HCT116 (cell line): ENCODE results near the gene PDE4D. TPM values are rescaled to one million over a fixed set of nuclear protein-coding genes. Genes with fewer than 3 reads are reported as not detected.

Experiments
- ATAC-seq: fragments of 200-7000 bp; cut with Tn5 transposase; 2 replicates; pipeline ENCODE4 v1.9.1; 2020; ENCODE audit warnings: mild to moderate bottlenecking, moderate library complexity
- BruUV-seq: library from RNA; stranded (reverse); fragments of 400-500 nt; replicated peaks from 2 replicates; lab custom pipeline; 2021; lab: Mats Ljungman, UMichigan
- CTCF ChIA-PET: fragments of 300-600 bp; sonication (Branson Sonifier 250); formaldehyde crosslinking; loops from one replicate; lab custom pipeline; 2021; ENCODE audit warnings: antibody characterized with exemption; lab: Charles Lee
- POLR2A ChIA-PET: fragments of 300-600, 350-600 bp; sonication (Branson Sonifier 250); formaldehyde crosslinking; loops from one replicate; lab custom pipeline; 2021; ENCODE audit warnings: antibody characterized with exemption; lab: Charles Lee
- RAD21 ChIA-PET, 2 experiments: fragments of 300-600 bp; sonication (Branson Sonifier 250); formaldehyde crosslinking; loops; one replicate each; lab custom pipeline; 2023; ENCODE audit warnings: low total read pairs in 2 of 2; ENCODE audit not compliant: uncharacterized antibody in 2 of 2, unreplicated experiment in 2 of 2, low non-redundant PET in 1 of 2; lab: Charles Lee
- DNase-seq: peaks from one replicate; pipeline ENCODE4 v3.0.0-alpha.2; 2010; ENCODE audit warnings: low read depth, low spot score
- H2AFZ ChIP-seq: fragments of 200-600 bp; shearing (Covaris generic), sonication (generic); 2 replicates; pipeline ENCODE4 v1.6.1; 2017; ENCODE audit warnings: low read depth, mixed run types, mixed read lengths, antibody characterized with exemption, low read length; ENCODE audit not compliant: poor library complexity, severe bottlenecking
- H3K27ac ChIP-seq: 2 replicates; pipeline ENCODE4 v1.5.1; 2012; ENCODE audit warnings: low read depth, low read length
- H3K27me3 ChIP-seq: fragments of 200-600 bp; sonication (generic); 2 replicates; pipeline ENCODE4 v1.6.1; 2016; ENCODE audit warnings: mixed run types, low read length, mixed read lengths; ENCODE audit not compliant: insufficient read depth
- H3K36me3 ChIP-seq, 2 experiments: fragments of 200-500 bp in 1 of 2; fragments of 200-600 bp in 1 of 2; sonication (Bioruptor generic) in 1 of 2; sonication (generic) in 1 of 2; 2 replicates each; pipeline versions ENCODE4 v1.5.1 to v1.6.1; 2014 to 2016; ENCODE audit warnings: low read length in 2 of 2, inconsistent platforms in 1 of 2, mixed read lengths in 1 of 2, mixed run types in 1 of 2; ENCODE audit not compliant: insufficient read depth in 2 of 2, control insufficient read depth in 1 of 2
- H3K4me1 ChIP-seq, 2 experiments: fragments of 200-600 bp in 1 of 2; sonication (generic) in 1 of 2; 2 replicates each; pipeline versions ENCODE4 v1.5.1 to v1.6.1; 2012 to 2017; ENCODE audit warnings: low read length in 2 of 2, inconsistent platforms in 1 of 2, mild to moderate bottlenecking in 1 of 2, mixed read lengths in 1 of 2, mixed run types in 1 of 2, moderate library complexity in 1 of 2; ENCODE audit not compliant: insufficient read depth in 2 of 2, control insufficient read depth in 1 of 2
- H3K4me2 ChIP-seq: fragments of 200-600 bp; sonication (generic); 2 replicates; pipeline ENCODE4 v1.6.1; 2017; ENCODE audit warnings: mixed run types, low read length, mixed read lengths
- H3K4me3 ChIP-seq, 2 experiments: fragments of 200-600 bp in 1 of 2; sonication (generic) in 1 of 2; replicated peaks in 1 of 2; 2 replicates each; pipeline ENCODE4 v1.5.1; 2011 to 2016; ENCODE audit warnings: low read length in 2 of 2, control low read depth in 1 of 2, low read depth in 1 of 2, mild to moderate bottlenecking in 1 of 2, mixed read lengths in 1 of 2, mixed run types in 1 of 2
- H3K79me2 ChIP-seq: fragments of 200-600 bp; sonication (generic); 2 replicates; pipeline ENCODE4 v1.6.1; 2017; ENCODE audit warnings: mild to moderate bottlenecking, mixed run types, low read length, moderate library complexity, mixed read lengths; ENCODE audit not compliant: insufficient read depth
- H3K9ac ChIP-seq: fragments of 200-600 bp; sonication (generic); 2 replicates; pipeline ENCODE4 v1.6.1; 2016; ENCODE audit warnings: low read length, mixed read lengths
- H3K9me2 ChIP-seq: fragments of 200-600 bp; sonication (generic), shearing (Covaris generic); 2 replicates; pipeline ENCODE4 v1.6.1; 2017; ENCODE audit warnings: mixed run types, mild to moderate bottlenecking, moderate library complexity; ENCODE audit not compliant: insufficient read depth
- H3K9me3 ChIP-seq, 2 experiments: fragments of 200-500 bp in 1 of 2; fragments of 200-600 bp in 1 of 2; sonication (Bioruptor generic) in 1 of 2; sonication (generic) in 1 of 2; 2 replicates each; pipeline ENCODE4 v1.6.1; 2014 to 2017; ENCODE audit warnings: low read length in 2 of 2, mixed read lengths in 2 of 2, inconsistent platforms in 1 of 2, low read depth in 1 of 2, mild to moderate bottlenecking in 1 of 2, mixed run types in 1 of 2, moderate library complexity in 1 of 2; ENCODE audit not compliant: control insufficient read depth in 1 of 2, insufficient read depth in 1 of 2
- H4K20me1 ChIP-seq: fragments of 200-600 bp; sonication (generic), shearing (Covaris generic); 2 replicates; pipeline ENCODE4 v1.6.1; 2017; ENCODE audit warnings: mixed run types, mild to moderate bottlenecking, moderate library complexity; ENCODE audit not compliant: insufficient read depth
- ATF3 ChIP-seq: IDR thresholded peaks from 2 replicates; pipeline ENCODE4 v1.6.1; 2012
- CBX3 ChIP-seq: IDR thresholded peaks from 2 replicates; pipeline ENCODE4 v1.6.1; 2012; ENCODE audit warnings: low read depth
- CTCF ChIP-seq, 3 experiments: fragments of 200-600 bp in 1 of 3; sonication (generic) in 1 of 3; IDR thresholded peaks in 2 of 3; conservative IDR thresholded peaks in 1 of 3; 2 replicates each; pipeline ENCODE4 v1.5.1; 2012 to 2017; ENCODE audit warnings: low read depth in 2 of 3, low read length in 2 of 3, antibody characterized with exemption in 1 of 3, borderline replicate concordance in 1 of 3, control low read depth in 1 of 3, mild to moderate bottlenecking in 1 of 3, mixed read lengths in 1 of 3, mixed run types in 1 of 3, moderate library complexity in 1 of 3; ENCODE audit not compliant: insufficient read depth in 1 of 3
- EGR1 ChIP-seq: IDR thresholded peaks from 2 replicates; pipeline ENCODE4 v1.6.1; 2012; ENCODE audit warnings: low read depth
- ELF1 ChIP-seq: IDR thresholded peaks from 2 replicates; pipeline ENCODE4 v1.6.1; 2012; ENCODE audit warnings: low read depth, borderline replicate concordance
- EZH2phosphoT487 ChIP-seq: fragments of 200-600 bp; IDR thresholded peaks from 2 replicates; pipeline ENCODE4 v1.6.1; 2018; ENCODE audit warnings: antibody characterized with exemption, borderline replicate concordance
- FOSL1 ChIP-seq: IDR thresholded peaks from 2 replicates; pipeline ENCODE4 v1.6.1; 2012; ENCODE audit warnings: low read depth
- MAX ChIP-seq: IDR thresholded peaks from 2 replicates; pipeline ENCODE4 v1.6.1; 2012
- POLR2A ChIP-seq: IDR thresholded peaks from 2 replicates; pipeline ENCODE4 v1.7.0; 2011; ENCODE audit warnings: borderline replicate concordance; ENCODE audit not compliant: insufficient read depth, insufficient read length; ENCODE audit errors: extremely low read depth
- POLR2AphosphoS5 ChIP-seq: IDR thresholded peaks from 2 replicates; pipeline ENCODE4 v1.6.1; 2011; ENCODE audit warnings: mild to moderate bottlenecking, low read depth, low read length, moderate library complexity
- SP1 ChIP-seq: IDR thresholded peaks from 2 replicates; pipeline ENCODE4 v1.6.1; 2012; ENCODE audit warnings: low read depth
- YY1 ChIP-seq: IDR thresholded peaks from 2 replicates; pipeline ENCODE4 v1.6.1; 2011; ENCODE audit warnings: low read length, low read depth, moderate library complexity, mild to moderate bottlenecking; ENCODE audit not compliant: insufficient replicate concordance; ENCODE audit errors: extremely low read depth
- ZFX ChIP-seq: fragments of 450-650 bp; IDR thresholded peaks from 2 replicates; pipeline ENCODE4 v1.6.1; 2017
- ZNF274 ChIP-seq: fragments of 200-500 bp; sonication (Bioruptor generic); IDR thresholded peaks from 2 replicates; pipeline ENCODE4 v1.6.1; 2014; ENCODE audit warnings: mild to moderate bottlenecking, low read depth, low read length, inconsistent platforms
- intact Hi-C: fragments of 100-400 bp; cut with micrococcal nuclease; formaldehyde crosslinking; loops from 2 replicates; pipeline ENCODE4 v1.10.0; 2022
- total RNA-seq: library from RNA; stranded (reverse); gene quantifications from one replicate; pipeline ENCODE4 v1.2.1, GENCODE V29; 2021; ENCODE audit not compliant: unreplicated experiment

PDE4D gene
- total RNA-seq, 1 experiment from 2014 or later: 1.1 TPM

GRCh38 chr5:58985759-58986158, 907.8 kb downstream of the PDE4D start:
- Histone ChIP-seq H3K4me1 (no peaks in the 10 kb centered on the region), H3K9me3 (no peaks in the 10 kb centered on the region), H2AFZ (no peak overlapping the region), H3K27me3 (no peaks in the 10 kb centered on the region), H3K4me2 (no peak overlapping the region), H3K9me2 (no peaks in the 10 kb centered on the region), H3K4me3 (no peak overlapping the region), H3K27ac (no peak overlapping the region), H3K9ac (no peak overlapping the region)
- no TSS peak for BruUV-seq
- no peak for ATAC-seq
- RAD21 ChIA-PET: no interaction called here
- TF ChIP-seq MAX: no peak
- no peak for TF ChIP-seq YY1
- no peak for TF ChIP-seq ZFX
- TF ChIP-seq CTCF (IDR thresholded peaks at IDR 0.05 in 2 of 3, conservative IDR thresholded peaks at IDR 0.05 in 1 of 3; ENCODE audit: borderline replicate concordance in 1 of 3, insufficient read depth in 1 of 3, low read depth in 2 of 3, low read length in 2 of 3): no peak
- no peak for TF ChIP-seq EGR1
- TF ChIP-seq SP1: no peak
- no peak for TF ChIP-seq CBX3
- TF ChIP-seq EZH2phosphoT487: no peak
- TF ChIP-seq ATF3: no peak
- no peak for TF ChIP-seq ELF1
- no peak for TF ChIP-seq ZNF274
- no peak for TF ChIP-seq POLR2AphosphoS5
- no peak for TF ChIP-seq FOSL1
- no peak for TF ChIP-seq POLR2A
- TF ChIP-seq, all 23 proteins: peak for 0
- intact Hi-C loops: no loop called here
- DNase-seq: no peak
- POLR2A ChIA-PET: no interaction called here
- H4K20me1 ChIP-seq: no peaks in the 10 kb centered on the region
- H3K79me2 ChIP-seq: no peaks in the 10 kb centered on the region
- CTCF ChIA-PET: interaction anchor here (0.7 kb wide), 1 partner anchor 10 kb away, joined by 3 read pairs; no protein-coding TSS in a partner anchor
- H3K36me3 ChIP-seq: no peaks in the 10 kb centered on the region
